Daoy (cell line): ENCODE data around the gene ZSCAN21. TPM values are rescaled to one million over a fixed set of nuclear protein-coding genes. Genes with fewer than 3 reads are reported as not detected.
A peak's percentile ranks its signal among the peaks of the same experiment; 100 is the strongest.

Experiments used
- DNase-seq: peaks from one replicate; pipeline ENCODE4 v3.0.0-alpha.2; 2015; ENCODE audit warnings: low read depth
- total RNA-seq: library from RNA; depleted of rRNA; stranded (reverse); fragments of >200 nt; shearing (Covaris generic); gene quantifications from 2 replicates; pipeline ENCODE4 v1.2.3, GENCODE V29; 2014

ZSCAN21 gene
- total RNA-seq, 1 experiment from 2014 or later, result 20.3 TPM

DNA sequence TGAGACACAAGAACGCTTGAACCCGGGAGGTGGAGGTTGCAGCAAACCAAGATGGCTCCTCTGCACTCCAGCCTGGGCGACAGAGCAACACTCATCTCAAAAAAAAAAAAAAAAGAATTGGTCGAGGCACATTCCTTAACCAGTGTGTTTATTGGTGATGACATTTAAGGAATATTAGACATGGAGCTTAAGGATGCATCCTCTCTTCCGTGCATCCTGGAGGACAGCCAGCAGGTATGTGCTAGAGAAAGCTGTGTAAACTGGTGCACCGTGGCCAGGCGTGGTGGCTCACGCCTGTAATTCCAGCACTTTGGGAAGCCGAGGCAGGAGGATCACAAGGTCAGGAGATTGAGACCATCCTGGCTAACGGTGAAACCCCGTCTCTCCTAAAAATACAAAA lies 22.4 kb upstream of the ZSCAN21 start:
- no peak for DNase-seq

DNA sequence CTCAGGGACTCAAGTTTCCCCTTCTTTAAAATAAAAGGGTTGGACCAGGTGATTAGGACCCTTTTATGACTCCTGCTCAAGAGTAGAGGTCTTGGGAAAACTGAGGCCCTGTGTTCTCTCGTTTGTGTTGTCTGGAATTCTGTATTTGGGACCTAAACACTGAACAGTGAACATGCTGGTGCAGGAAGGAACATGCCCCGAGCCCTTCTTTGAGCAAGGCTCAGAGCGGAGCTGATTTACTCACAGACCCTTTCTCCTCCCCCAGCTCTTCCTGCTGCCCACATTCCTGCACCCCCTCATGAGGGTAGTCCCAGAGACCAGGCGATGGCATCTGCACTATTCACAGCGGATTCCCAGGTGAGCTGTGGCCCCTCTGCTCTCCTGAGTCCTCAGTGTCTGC lies 20.0 kb upstream of the ZSCAN21 start:
- no peak for DNase-seq

DNA sequence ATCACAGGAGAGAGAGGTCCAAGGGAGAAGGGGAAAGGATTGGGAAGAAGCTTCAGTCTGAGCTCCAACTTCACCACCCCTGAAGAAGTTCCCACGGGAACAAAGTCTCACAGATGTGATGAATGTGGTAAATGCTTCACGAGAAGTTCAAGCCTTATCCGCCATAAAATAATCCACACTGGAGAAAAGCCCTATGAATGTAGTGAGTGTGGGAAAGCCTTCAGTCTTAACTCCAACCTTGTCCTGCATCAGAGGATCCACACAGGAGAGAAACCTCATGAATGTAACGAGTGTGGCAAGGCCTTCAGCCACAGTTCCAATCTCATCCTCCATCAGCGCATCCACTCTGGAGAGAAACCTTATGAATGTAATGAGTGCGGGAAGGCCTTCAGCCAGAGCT lies 16.0 kb upstream of the ZSCAN21 start:
- no peak for DNase-seq

DNA sequence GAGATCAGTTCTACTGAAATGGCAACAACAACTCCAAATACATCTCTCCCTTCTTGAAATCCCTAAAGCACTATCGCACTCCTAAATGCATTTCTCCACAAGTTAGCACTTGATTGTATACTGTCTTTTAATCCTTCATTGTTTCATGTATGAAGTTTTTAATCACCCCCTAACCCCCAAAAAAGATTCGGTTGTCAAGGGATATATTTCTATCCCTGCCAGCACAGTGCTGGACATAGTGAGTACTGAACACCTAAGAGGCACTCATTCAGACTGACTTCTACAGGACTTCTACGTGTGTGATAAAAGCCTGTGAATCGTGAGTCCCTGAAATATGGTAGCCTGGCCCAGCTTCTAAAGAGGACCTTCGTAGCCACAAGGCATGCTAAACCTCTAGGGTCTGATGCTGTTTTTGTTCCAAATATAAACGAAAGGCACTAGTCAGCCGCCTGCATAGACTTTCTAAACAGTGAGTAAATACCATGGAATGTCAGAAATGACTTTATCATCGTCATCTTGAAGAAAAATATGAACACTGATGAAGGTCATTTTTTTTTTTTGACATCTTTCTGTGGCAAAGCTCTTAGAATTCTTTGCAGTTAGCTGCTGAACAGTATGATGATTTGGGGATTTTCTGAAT lies 14.6 kb upstream of the ZSCAN21 start:
- peak; percentile 17 for DNase-seq

DNA sequence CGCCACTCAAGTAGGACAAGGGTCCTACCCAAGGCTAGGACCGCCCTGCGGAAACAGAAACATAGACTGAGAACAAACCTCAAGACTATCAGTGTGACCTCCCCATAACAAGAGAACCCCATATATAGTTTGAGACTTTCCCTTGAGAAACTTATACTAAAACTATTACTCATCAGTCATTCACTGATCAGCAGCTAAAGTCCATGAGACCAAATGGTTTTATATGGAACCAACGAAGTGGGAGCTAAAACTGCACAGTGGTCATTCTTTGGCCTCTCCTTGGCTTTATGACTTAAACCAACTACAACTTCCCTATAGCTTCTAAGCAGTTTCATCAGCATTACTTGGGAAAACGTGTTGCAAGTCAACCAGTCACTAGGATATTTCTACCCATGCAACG lies 13.7 kb upstream of the ZSCAN21 start:
- no peak for DNase-seq

DNA sequence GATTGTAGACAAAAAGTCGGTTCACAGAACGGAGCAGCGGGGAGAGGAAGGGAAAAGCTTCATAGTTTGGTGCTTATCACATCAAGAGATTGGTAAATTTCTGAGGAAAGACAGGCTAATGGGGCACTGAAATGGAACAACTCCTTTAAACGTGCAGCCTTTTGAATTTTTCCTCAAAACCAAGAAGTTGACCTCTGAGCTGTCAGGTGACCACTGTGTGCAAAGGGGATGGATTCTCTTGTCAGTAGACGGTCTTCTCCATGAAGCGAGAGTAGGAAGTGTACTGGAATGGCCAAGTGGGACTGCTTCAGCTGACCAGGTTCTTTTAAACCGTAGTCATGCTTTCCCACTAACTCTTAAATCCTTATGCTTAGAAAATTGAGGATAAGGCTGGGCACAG lies 11.2 kb upstream of the ZSCAN21 start:
- DNase-seq, result no peak

DNA sequence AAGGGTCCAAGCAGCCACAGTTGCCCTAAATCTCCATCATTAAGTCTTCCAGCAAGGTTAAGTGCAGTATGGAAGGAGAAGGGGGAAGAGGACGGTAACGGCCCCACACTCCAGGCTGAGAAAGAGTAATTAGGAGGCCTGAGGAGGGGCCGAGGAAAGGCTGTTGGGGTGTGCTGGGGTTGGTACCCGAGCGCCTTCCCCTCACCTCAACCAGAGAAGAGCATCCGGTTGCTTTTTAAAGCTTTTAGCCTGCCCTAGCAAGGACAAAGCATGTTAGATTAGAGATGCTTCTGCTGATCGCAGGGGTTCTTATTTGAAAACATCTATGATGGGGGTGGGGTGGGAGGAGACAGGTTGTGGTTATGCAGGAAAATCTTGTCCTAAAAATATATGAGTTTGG lies 9.0 kb upstream of the ZSCAN21 start:
- no peak for DNase-seq

DNA sequence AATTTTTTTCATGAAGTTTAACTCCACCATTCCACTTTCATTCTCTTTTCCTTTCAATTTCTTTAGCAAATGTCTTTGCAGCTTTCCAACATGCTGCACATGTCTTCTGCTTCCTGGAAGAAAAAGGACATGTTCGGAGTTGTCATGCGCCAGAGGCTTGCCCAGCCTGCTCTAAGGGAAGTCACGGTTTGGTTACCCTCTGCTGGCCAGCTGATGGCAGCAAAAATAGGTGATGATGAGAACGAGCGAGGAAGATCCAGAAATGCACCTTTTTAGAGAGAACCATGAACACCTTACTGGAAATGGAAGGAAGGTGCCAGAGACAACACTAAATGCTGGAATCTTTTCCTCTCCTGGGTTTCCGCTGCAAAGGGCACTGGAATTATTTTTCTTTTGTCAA lies 4.9 kb upstream of the ZSCAN21 start:
- peak; percentile 53 for DNase-seq

DNA sequence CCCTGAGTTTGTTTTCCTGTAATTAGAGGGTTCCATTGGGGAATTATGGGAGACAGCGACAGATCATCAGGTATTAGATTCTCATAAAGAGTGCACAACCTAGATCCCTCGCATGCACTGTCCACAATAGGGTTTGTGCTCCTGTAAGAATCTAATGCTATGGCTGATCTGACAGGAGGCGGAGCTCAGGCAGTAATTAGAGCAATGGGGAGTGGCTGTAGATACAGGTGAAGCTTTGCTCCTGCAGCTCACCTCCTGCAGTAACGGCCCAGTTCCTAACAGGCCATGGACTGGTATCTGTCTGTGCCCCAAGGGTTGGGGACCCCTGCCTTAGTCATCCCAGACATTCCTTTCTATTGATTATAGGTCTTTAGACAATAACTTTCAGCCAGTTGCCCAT lies 894 bp upstream of the ZSCAN21 start:
- no peak for DNase-seq

DNA sequence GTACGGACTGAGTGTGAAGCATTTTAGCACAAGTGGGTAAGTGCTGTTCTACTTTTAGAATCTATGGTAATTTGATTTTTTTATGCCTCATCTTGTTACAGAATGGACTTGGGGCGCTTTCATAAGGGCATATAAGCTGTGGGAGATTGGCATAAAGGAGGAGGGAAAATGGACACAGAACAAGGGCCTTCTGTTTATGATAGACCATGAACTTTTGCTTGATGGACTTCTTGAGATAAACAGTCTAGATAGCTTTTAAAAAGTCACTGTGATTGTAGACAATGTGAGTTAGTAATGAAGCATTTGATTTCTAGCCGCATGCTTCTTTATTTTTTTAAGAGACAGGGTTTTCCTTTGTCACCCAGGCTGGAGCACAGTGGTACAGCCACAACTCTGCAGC lies 2.0 kb downstream of the ZSCAN21 start:
- DNase-seq, result no peak

DNA sequence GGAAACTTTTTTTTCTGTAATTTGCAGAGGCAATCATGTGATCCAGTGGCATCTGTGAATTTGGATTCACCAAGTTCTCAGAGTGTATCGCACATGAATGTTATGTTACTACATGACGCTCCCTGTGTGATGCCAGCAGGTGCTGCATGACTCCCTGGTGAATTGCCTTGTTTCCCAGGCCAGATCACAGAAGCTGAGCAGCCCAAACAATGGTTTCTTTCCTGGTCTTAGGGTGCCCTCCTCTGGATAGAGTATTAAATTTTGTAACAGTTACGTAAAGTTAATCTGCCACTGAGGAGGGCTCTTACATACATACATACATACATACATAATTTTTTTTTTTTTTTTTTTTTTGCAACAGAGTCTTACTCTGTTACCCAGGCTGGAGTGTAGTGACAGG lies 3.6 kb downstream of the ZSCAN21 start:
- peak; percentile 76 for DNase-seq

DNA sequence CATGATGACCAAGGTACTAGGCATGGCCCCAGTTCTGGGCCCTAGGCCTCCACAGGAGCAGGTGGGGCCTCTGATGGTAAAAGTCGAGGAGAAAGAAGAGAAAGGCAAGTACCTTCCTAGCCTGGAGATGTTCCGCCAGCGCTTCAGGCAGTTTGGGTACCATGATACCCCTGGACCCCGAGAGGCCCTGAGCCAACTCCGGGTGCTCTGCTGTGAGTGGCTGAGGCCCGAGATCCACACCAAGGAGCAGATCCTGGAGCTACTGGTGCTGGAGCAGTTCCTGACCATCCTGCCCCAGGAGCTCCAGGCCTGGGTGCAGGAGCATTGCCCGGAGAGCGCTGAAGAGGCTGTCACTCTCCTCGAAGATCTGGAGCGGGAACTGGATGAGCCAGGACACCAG lies 7.4 kb downstream of the ZSCAN21 start:
- no peak for DNase-seq

DNA sequence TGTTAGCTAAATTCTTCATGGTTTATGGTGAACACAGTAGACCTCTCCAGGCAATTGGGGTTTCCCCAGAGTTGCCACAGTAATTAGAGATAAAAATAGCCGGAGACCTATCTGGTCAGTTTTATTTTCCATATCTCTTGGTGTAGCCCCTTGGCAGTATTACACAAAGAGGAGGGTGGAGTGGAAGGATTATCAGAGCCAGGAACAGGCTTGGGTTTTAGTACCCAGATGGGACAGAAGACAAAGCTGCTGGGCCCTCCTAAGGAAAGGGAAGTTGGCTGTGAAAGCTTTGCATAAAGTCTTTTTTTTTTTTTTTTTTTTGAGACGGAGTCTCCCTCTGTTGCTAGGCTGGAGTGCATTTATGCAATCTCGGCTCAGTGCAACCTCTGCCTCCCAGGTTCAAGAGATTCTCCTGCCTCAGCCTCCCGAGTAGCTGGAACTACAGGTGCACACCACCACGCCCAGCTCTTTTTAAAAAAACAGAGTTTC lies 9.7 kb downstream of the ZSCAN21 start:
- DNase-seq, result no peak

DNA sequence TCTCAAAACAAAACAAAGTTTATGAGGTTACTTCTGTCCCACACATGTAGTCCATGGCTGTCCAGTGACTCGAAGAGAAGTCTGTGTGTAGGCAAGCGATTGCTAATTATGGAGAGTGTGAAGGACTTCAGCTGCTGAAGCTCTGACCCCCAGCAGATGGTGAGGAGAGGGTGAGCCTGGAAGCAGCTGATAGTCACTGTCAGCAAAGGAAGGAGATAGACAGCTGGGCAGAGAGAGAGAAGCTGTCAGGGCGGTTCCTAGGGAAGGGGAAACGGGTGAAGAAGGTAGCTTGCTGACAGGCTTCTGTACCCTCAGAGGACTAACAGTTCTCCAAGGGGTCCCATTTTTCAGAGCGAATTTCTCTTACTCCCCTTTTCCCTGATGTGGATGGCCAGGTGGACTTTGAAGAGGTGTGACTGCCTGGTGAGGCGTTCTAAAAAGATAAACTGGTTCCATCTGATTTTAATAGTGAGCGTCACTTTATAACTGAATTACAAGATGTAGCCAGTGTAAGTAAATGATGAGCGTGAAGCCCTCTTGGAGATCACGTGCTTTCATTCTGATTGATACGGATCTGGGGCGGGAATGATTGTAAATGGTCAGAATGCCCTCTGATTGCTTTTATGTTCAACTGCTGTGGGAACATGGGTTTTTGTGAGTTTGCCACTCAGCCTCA lies 12.1 kb downstream of the ZSCAN21 start:
- DNase-seq, result no peak

DNA sequence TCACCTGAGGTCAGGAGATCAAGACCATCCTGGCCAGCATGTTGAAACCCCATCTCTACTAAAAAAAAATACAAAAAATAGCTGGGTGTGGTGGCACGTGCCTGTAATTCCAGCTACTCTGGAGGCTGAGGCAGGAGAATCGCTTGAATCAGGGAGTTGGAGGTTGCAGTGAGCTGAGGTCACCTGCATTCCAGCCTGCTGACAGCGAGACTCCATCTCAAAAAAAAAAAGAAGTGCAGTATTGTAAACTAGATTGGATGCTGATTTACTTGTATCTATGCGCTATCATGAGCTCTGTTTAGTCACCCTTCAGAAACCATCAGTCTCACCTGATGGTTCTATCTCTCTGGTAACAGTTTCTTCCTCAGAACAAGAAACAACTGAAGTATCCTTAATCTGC lies 13.8 kb downstream of the ZSCAN21 start:
- no peak for DNase-seq

DNA sequence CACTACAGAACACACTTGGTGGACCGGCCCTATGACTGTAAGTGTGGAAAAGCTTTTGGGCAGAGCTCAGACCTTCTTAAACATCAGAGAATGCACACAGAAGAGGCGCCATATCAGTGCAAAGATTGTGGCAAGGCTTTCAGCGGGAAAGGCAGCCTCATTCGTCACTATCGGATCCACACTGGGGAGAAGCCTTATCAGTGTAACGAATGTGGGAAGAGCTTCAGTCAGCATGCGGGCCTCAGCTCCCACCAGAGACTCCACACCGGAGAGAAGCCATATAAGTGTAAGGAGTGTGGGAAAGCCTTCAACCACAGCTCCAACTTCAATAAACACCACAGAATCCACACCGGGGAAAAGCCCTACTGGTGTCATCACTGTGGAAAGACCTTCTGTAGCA lies 14.6 kb downstream of the ZSCAN21 start:
- DNase-seq, result no peak

DNA sequence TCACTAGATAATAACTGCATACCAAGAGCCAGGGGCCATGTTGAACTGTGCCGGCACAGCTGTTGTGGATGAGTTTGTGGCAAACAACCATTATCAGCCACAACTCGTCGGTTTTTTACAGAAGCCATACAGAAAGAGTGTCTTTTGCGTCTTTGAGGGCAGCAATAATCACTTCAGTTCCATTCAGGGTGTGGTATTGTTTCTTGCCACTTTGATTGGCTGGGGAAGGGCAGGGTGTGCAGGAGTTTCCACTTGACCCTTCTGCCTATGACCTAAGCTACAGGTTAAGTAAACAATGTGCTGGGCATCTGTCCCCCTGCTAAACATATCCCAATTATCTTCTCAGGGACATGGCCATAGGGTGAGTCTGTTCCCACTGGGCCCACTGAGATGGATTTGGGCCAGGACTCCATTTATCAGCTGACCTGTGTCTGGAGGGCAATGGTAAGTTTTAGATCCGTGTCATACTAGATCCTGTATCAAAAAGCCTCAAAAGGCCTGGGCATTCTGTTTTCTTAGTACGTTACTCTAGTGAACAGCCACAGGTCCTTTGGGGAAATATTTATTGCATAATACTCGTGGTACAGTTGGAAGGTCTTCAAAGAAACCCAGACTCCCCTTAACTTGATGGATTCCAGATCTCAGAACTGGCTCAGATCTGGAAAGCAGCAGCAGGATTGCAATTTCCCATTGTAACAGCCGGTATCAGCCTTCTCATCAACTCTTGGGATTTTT lies 16.0 kb downstream of the ZSCAN21 start:
- no peak for DNase-seq

DNA sequence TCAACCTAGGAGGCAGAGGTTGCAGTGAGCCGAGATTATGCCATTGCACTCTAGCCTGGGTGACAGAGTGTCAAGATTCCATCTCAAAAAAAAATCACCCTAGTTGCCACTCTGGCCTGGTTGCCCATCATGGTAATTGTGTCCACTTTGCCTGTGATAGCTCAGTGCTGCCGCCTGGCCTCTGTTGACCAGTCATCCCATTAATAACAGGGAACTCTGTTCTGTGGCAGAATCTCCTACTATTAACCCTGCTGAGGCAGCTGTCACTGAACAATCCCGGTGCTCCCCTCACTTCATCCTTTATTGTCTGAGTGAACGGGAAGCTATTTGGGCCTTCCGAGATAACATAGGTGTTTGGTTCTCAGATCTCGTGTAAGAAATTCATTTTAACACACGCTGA lies 17.4 kb downstream of the ZSCAN21 start:
- DNase-seq, result no peak

DNA sequence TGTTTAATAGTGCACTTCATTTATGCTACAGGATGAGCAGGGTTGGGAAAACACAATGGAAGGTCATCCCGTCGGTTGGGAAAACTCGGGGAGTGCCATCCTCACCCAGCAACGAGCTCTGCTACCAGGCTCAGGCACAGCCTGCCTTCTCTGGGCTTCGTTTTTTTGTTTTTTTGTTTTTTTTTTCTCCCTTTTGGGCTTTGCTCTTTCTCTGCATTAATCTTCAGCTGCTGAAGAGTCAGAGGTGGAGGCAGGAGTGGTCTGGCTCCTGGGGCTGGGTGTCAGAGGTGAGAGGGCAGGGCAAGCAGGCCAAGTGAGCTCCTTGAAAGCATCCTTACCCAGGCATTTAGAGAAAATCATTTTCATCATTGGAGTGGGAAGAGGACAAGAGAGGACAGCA lies 20.4 kb downstream of the ZSCAN21 start:
- no peak for DNase-seq

DNA sequence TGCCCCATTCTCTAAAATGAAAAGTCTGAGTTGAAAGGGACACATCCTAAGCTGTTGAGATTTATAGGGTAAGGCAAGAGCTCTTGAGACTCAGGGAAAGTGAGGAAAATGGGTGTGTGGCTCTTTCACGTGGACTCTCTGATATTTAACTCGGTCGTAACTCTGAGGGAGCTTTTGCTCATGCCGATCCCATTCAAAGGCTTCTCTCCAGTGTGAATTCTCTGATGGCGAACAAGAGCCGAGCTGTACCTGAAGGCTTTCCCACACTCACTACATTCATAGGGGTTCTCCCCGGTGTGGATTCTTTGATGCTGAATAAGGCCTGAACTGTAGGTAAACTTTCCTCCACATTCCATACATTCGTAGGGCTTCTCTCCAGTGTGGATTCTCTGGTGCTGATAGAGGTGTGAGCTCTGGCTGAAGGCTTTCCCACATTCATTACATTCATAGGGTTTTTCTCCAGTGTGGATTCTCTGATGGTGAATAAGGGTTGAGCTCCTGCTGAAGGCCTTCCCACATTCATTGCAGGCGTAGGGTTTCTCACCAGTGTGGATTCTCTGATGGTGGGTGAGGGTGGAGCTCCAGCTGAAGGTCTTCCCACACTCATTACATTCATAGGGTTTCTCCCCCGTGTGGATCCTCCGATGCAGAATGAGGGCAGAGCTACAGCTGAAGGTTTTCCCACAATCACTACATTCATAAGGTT lies 21.6 kb downstream of the ZSCAN21 start:
- no peak for DNase-seq

DNA sequence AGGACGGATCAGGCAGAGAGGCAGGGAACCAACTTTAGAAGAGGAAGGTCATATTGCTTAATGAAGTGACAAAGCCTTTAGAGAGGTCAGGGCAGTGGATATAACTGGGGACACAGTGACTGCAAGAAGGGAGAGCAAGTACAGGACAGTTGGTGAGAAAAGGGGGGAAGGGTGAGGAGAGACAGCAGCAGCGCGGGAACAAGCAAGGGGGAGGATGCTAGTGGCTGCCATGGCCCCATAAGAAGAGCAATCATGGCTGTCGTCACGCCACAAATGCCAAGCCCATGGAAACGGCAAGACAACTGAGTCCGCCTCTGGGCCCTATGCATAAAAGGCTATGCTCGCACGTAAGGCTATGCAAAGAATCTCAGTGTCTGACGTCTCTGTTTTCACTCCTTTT lies 22.9 kb downstream of the ZSCAN21 start:
- no peak for DNase-seq

DNA sequence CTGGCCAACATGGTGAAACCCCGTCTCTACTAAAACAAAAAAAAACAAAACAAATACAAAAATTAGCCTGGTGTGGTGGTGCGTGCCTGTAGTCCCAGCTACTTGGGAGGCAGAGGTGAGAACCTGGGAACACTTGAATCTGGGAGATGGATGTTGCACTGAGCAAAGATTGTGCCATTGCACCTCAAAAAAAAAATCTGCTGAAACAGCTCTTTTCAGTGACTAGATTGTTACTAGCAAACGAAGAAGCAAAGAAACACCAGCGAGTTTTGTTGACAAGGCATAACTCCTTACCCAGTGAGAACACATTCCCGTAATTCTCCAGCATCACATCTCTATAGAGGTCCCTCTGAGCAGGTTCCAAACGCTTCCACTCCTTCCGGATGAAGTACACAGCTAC lies 25.3 kb downstream of the ZSCAN21 start:
- DNase-seq, result no peak

DNA sequence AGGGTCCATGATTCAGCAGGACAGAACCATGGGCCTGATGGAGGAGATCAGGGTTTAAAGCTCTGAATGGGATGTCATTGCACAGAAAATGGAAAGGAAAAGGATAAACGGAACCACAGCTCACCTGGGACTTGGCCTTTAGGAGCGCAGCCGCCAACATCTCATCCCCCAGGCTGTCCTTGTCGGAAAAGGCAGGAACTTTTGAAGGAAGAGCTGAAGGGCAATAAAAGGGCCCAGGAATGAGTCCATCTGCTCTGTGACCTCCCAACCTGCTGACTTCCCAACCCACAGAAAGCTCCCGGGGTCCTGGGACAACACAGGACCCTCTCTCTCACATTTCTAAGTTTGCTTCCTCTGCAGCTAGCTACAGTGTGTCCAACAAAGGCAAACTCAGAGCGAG lies 25.8 kb downstream of the ZSCAN21 start:
- DNase-seq, result no peak
